ENCODE results near the gene NPY4R2.
"Not testable (repeated sequence)": the region's sequence is repeated elsewhere in the genome, so short reads cannot be mapped to it uniquely, and the experiment has no call there.

GRCh38 chr10:47894571-47894970, 23.9 kb upstream of the NPY4R2 start:
- TF ChIP-seq, protein P1, sequence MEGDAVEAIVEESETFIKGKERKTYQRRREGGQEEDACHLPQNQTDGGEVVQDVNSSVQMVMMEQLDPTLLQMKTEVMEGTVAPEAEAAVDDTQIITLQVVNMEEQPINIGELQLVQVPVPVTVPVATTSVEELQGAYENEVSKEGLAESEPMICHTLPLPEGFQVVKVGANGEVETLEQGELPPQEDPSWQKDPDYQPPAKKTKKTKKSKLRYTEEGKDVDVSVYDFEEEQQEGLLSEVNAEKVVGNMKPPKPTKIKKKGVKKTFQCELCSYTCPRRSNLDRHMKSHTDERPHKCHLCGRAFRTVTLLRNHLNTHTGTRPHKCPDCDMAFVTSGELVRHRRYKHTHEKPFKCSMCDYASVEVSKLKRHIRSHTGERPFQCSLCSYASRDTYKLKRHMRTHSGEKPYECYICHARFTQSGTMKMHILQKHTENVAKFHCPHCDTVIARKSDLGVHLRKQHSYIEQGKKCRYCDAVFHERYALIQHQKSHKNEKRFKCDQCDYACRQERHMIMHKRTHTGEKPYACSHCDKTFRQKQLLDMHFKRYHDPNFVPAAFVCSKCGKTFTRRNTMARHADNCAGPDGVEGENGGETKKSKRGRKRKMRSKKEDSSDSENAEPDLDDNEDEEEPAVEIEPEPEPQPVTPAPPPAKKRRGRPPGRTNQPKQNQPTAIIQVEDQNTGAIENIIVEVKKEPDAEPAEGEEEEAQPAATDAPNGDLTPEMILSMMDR (conservative IDR thresholded peaks at IDR 0.05): not testable (repeated sequence)
- TF ChIP-seq ZFX (IDR thresholded peaks at IDR 0.05): not testable (repeated sequence)

All from C4-2B (cell line).